Ascending aorta (tissue), 2 donors: Measurements from ENCODE around the gene KIFC3. TPM values are rescaled to one million over a fixed set of nuclear protein-coding genes. Genes with fewer than 3 reads are reported as not detected.
"Not testable (repeated sequence)": the region's sequence is repeated elsewhere in the genome, so short reads cannot be mapped to it uniquely, and the experiment has no call there.

Experiments
- DNase-seq, 2 donors: peaks; one replicate each; pipeline ENCODE4 v3.0.0-alpha.2; 2019; ENCODE audit warnings: low spot score in 2 of 2
- H3K27ac ChIP-seq, 2 donors: fragments of 200-600 bp; sonication (generic); one replicate each; pipeline ENCODE4 v1.5.1; 2016 to 2017; ENCODE audit warnings: mild to moderate bottlenecking in 1 of 2
- H3K27me3 ChIP-seq: fragments of 200-600 bp; sonication (generic); one replicate; pipeline ENCODE4 v1.5.1; 2017
- H3K36me3 ChIP-seq, 2 donors: fragments of 200-600 bp; sonication (generic); one replicate each; pipeline ENCODE4 v1.5.1; 2016
- H3K4me1 ChIP-seq, 2 donors: fragments of 200-600 bp; sonication (generic); one replicate each; pipeline ENCODE4 v1.5.1; 2016 to 2017; ENCODE audit warnings: mild to moderate bottlenecking in 1 of 2
- H3K4me3 ChIP-seq, 2 donors: fragments of 200-600 bp; sonication (generic); one replicate each; pipeline ENCODE4 v1.5.1; 2016 to 2017; ENCODE audit warnings: mild to moderate bottlenecking in 1 of 2
- H3K9me3 ChIP-seq, 2 donors: fragments of 200-600 bp; sonication (generic); one replicate each; pipeline ENCODE4 v1.5.1; 2016
- intact Hi-C: fragments of 100-400 bp; cut with DNase I; formaldehyde crosslinking; loops from one replicate; pipeline ENCODE4 v1.15.1; 2023
- total RNA-seq: library from RNA; depleted of rRNA; stranded (reverse); fragments of >200 nt; gene quantifications from one replicate; pipeline ENCODE4 v1.1.0, GENCODE V29; 2016
- TF ChIP-seq, protein P1 (sequence below), 3 experiments: fragments of 200-600 bp in 2 of 3; fragments of 450-650 bp in 1 of 3; sonication (generic) in 2 of 3; IDR thresholded peaks; one replicate each; pipeline ENCODE4 v1.5.1; 2016 to 2019; ENCODE audit warnings: antibody characterized with exemption in 3 of 3, mild to moderate bottlenecking in 1 of 3, moderate library complexity in 1 of 3

Gene KIFC3
- total RNA-seq, 1 donor from 2014 or later = 54.9 TPM

DNA sequence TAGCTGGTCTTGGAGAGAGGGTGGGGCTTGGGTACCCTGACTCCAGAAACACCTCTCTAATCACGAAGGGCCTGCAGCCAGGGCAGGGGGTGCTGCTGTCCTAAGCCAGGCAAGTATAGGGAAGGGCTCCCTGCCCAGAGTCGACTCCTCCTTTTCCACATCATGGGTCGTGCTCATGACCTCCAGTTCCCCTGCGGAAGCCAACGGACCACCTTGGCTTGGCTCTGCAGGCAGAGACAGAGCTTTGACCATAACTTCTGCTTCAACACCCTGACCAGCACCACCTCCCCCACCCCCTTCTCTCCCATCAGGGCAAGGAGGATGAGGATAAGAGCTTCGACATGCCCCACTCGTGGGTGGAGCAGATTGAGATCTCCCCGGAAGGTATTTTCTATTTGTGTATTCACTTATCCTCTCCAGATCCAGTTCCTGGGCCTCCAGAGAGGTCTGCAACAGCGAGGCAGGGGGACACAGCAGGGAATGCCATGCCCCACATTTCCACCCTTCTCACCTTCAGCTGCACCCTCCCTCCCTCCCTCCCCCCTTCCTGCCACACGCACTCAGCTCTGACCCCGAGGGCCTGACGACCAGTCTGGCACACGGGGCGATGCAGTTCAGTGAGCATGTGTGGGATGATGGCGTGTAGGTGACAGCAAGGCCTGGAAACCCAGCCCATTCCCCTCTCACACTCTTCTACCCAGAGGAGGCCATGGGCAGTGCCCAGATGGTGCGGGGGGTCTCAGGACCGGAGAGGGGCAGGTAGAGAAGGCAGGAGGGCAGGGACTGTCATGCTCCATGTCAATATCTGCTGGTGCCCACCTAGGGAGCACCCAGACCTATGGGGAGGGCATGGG is 80.7 kb downstream of the KIFC3 start:
- Histone ChIP-seq H3K4me3 (no peak overlapping the region), H3K27ac (no peak overlapping the region), H3K4me1 (no peaks in the 10 kb centered on the region), H3K27me3 (no peaks in the 10 kb centered on the region), H3K36me3 (no peaks in the 10 kb centered on the region), H3K9me3 (no peaks in the 10 kb centered on the region)
- intact Hi-C loops = no loop called here
- DNase-seq = no peak
- TF ChIP-seq, protein P1, sequence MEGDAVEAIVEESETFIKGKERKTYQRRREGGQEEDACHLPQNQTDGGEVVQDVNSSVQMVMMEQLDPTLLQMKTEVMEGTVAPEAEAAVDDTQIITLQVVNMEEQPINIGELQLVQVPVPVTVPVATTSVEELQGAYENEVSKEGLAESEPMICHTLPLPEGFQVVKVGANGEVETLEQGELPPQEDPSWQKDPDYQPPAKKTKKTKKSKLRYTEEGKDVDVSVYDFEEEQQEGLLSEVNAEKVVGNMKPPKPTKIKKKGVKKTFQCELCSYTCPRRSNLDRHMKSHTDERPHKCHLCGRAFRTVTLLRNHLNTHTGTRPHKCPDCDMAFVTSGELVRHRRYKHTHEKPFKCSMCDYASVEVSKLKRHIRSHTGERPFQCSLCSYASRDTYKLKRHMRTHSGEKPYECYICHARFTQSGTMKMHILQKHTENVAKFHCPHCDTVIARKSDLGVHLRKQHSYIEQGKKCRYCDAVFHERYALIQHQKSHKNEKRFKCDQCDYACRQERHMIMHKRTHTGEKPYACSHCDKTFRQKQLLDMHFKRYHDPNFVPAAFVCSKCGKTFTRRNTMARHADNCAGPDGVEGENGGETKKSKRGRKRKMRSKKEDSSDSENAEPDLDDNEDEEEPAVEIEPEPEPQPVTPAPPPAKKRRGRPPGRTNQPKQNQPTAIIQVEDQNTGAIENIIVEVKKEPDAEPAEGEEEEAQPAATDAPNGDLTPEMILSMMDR (IDR thresholded peaks at IDR 0.05) = no peak

DNA sequence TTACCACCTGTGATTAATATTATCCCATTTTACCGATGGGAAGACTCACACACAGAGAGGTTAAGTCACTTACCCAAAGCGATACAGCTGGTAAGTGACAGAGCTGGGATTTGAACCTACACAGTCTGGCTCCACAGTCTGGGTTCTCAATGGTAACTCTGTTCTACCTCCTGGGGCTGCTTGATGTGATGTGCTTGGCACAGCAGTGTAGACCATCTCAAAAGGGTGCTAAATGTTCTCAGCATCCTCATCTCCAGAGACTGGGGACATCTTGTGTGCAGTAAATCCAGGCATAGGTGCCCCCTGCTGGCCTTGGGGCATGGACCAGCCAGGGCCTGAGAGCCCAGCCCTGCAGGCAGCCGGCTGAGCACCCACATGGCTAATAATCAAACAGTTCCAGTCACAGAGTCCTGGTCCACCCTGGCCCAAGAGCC is 82.1 kb downstream of the KIFC3 start:
- no peak for DNase-seq
- no peaks in the 10 kb centered on the region for H3K36me3 ChIP-seq
- TF ChIP-seq, protein P1 (IDR thresholded peaks at IDR 0.05) = peak in 1 of 3 experiments; percentile 9
- H3K4me1 ChIP-seq = no peaks in the 10 kb centered on the region
- H3K9me3 ChIP-seq = no peaks in the 10 kb centered on the region
- no peaks in the 10 kb centered on the region for H3K27me3 ChIP-seq
- H3K4me3 ChIP-seq = no peak overlapping the region
- H3K27ac ChIP-seq = no peak overlapping the region
- intact Hi-C loops = no loop called here

DNA sequence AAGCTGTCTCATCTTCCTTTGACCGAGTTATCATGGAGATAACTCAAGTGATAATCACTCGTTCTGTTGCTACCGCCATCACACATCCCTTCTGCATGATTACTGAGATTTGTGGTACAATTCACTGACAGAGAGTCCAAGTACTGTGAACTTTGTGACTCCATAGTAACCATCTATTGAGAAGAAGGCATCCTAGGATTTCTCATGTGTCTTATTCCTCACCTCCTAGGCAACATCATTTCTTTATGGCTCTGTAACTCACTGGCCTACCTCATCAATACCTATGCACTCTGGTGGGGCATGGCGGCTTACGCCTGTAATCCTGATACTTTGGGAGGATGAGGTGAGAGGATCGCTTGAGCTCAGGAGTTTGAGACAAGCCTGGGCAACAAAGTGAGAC is 88.2 kb downstream of the KIFC3 start:
- H3K9me3 ChIP-seq = no peaks in the 10 kb centered on the region
- intact Hi-C loops = no loop called here
- no peak overlapping the region for H3K27ac ChIP-seq
- H3K27me3 ChIP-seq = no peaks in the 10 kb centered on the region
- DNase-seq = peak in 1 of 2 donors; percentile 15
- H3K36me3 ChIP-seq = no peaks in the 10 kb centered on the region
- no peak overlapping the region for H3K4me3 ChIP-seq
- no peaks in the 10 kb centered on the region for H3K4me1 ChIP-seq
- TF ChIP-seq, protein P1 (IDR thresholded peaks at IDR 0.05) = no peak

GRCh38 chr16:57713596-57713995 is 88.7 kb downstream of the KIFC3 start:
- Histone ChIP-seq H3K4me3 (no peak overlapping the region), H3K4me1 (no peaks in the 10 kb centered on the region), H3K27me3 (no peaks in the 10 kb centered on the region), H3K27ac (no peak overlapping the region), H3K9me3 (no peaks in the 10 kb centered on the region), H3K36me3 (no peaks in the 10 kb centered on the region)
- TF ChIP-seq, protein P1 (IDR thresholded peaks at IDR 0.05) = no peak
- intact Hi-C loops = no loop called here
- peak in 1 of 2 donors; percentile 49 for DNase-seq

GRCh38 chr16:57712569-57712968 is 89.7 kb downstream of the KIFC3 start:
- intact Hi-C loops, H3K36me3 ChIP-seq, H3K4me1 ChIP-seq, H3K27ac ChIP-seq, H3K27me3 ChIP-seq, H3K9me3 ChIP-seq, H3K4me3 ChIP-seq, DNase-seq: not testable (repeated sequence)

DNA sequence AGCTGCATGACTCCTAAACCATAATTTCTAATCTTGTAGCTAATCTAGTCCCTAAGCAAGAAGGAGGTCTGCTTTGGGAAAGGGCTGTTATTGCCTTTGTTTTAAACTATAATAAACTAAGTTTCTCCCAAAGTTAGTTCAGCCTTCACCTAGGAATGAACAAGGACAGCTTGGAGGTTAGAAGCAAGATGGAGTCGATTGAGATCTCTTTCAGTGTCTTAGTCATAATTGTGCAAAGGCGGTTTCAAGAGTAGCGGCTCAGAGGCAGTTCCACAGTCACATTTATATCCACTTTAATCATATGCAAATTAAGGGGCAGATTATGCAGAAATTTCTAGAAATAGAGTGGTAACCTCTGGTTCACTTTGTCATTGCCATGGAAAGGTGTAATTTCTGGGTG is 90.3 kb downstream of the KIFC3 start:
- TF ChIP-seq, protein P1 (IDR thresholded peaks at IDR 0.05) = no peak

More for the DNA sequence above, 90.3 kb downstream of the KIFC3 start:
- no peaks in the 10 kb centered on the region for H3K36me3 ChIP-seq
- H3K9me3 ChIP-seq = no peaks in the 10 kb centered on the region
- no peak overlapping the region for H3K27ac ChIP-seq
- no peaks in the 10 kb centered on the region for H3K27me3 ChIP-seq
- intact Hi-C loops = no loop called here
- H3K4me3 ChIP-seq = no peak overlapping the region
- no peaks in the 10 kb centered on the region for H3K4me1 ChIP-seq
- no peak for DNase-seq
